Ascending aorta (tissue), 2 donors: ENCODE data around the gene NSUN2. TPM values are rescaled to one million over a fixed set of nuclear protein-coding genes. Genes with fewer than 3 reads are reported as not detected.
"Not testable (repeated sequence)": the region's sequence is repeated elsewhere in the genome, so short reads cannot be mapped to it uniquely, and the experiment has no call there.

Source experiments
- DNase-seq, 2 donors: peaks; one replicate each; pipeline ENCODE4 v3.0.0-alpha.2; 2019; ENCODE audit warnings: low spot score in 2 of 2
- H3K27ac ChIP-seq, 2 donors: fragments of 200-600 bp; sonication (generic); one replicate each; pipeline ENCODE4 v1.5.1; 2016 to 2017; ENCODE audit warnings: mild to moderate bottlenecking in 1 of 2
- H3K27me3 ChIP-seq: fragments of 200-600 bp; sonication (generic); one replicate; pipeline ENCODE4 v1.5.1; 2017
- H3K36me3 ChIP-seq, 2 donors: fragments of 200-600 bp; sonication (generic); one replicate each; pipeline ENCODE4 v1.5.1; 2016
- H3K4me1 ChIP-seq, 2 donors: fragments of 200-600 bp; sonication (generic); one replicate each; pipeline ENCODE4 v1.5.1; 2016 to 2017; ENCODE audit warnings: mild to moderate bottlenecking in 1 of 2
- H3K4me3 ChIP-seq, 2 donors: fragments of 200-600 bp; sonication (generic); one replicate each; pipeline ENCODE4 v1.5.1; 2016 to 2017; ENCODE audit warnings: mild to moderate bottlenecking in 1 of 2
- H3K9me3 ChIP-seq, 2 donors: fragments of 200-600 bp; sonication (generic); one replicate each; pipeline ENCODE4 v1.5.1; 2016
- intact Hi-C: fragments of 100-400 bp; cut with DNase I; formaldehyde crosslinking; loops from one replicate; pipeline ENCODE4 v1.15.1; 2023
- total RNA-seq: library from RNA; depleted of rRNA; stranded (reverse); fragments of >200 nt; gene quantifications from one replicate; pipeline ENCODE4 v1.1.0, GENCODE V29; 2016
- TF ChIP-seq, protein P1 (sequence below), 3 experiments: fragments of 200-600 bp in 2 of 3; fragments of 450-650 bp in 1 of 3; sonication (generic) in 2 of 3; IDR thresholded peaks; one replicate each; pipeline ENCODE4 v1.5.1; 2016 to 2019; ENCODE audit warnings: antibody characterized with exemption in 3 of 3, mild to moderate bottlenecking in 1 of 3, moderate library complexity in 1 of 3

The NSUN2 gene
- total RNA-seq, 1 donor from 2014 or later = 19.1 TPM

DNA sequence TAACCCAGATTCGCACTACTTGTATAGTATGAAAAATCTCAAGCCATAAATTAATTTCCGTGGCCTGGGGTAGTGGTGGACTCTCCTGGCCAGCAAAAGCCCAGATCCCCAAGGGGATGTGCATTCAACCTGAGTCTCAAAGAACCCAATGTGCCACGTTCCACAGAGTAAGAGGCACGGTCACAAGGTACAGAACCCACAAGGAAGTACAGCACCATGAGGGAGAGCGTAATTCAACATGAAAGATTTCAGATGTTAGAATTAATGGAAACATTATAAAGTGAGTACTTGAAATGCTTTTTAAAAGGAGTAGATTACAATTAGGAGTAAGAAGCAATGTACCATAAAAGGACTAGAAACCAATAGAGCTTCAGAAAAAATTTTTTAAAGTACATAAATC is 23.8 kb upstream of the NSUN2 start:
- H3K4me3 ChIP-seq = no peak overlapping the region
- H3K27ac ChIP-seq = no peak overlapping the region
- no peaks in the 10 kb centered on the region for H3K4me1 ChIP-seq
- H3K9me3 ChIP-seq = peaks cover 0 to 8% of the 10 kb centered on the region in 2 donors
- DNase-seq = no peak
- TF ChIP-seq, protein P1, sequence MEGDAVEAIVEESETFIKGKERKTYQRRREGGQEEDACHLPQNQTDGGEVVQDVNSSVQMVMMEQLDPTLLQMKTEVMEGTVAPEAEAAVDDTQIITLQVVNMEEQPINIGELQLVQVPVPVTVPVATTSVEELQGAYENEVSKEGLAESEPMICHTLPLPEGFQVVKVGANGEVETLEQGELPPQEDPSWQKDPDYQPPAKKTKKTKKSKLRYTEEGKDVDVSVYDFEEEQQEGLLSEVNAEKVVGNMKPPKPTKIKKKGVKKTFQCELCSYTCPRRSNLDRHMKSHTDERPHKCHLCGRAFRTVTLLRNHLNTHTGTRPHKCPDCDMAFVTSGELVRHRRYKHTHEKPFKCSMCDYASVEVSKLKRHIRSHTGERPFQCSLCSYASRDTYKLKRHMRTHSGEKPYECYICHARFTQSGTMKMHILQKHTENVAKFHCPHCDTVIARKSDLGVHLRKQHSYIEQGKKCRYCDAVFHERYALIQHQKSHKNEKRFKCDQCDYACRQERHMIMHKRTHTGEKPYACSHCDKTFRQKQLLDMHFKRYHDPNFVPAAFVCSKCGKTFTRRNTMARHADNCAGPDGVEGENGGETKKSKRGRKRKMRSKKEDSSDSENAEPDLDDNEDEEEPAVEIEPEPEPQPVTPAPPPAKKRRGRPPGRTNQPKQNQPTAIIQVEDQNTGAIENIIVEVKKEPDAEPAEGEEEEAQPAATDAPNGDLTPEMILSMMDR (IDR thresholded peaks at IDR 0.05) = no peak
- intact Hi-C loops = no loop called here
- peaks cover 20 to 57% of the 10 kb centered on the region in 2 donors for H3K36me3 ChIP-seq
- H3K27me3 ChIP-seq = no peaks in the 10 kb centered on the region

DNA sequence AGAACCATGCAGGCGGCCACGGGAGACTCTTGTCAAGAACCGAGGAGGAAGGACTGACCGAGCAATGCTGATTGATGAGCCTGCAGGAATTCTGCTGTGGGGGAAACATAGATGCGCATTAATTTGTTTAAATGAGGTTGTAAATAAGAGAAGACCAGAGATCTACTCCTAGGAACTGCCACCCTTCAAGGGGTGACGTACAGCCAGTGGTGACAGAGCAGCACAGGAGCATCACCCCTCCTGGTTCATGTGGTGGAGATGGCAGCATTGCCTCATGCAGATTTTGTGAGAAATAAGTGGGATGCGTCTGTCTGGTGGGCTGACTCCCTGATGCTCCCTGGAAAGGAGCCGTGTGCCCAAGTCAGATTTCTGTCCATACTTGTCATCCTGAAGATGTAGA is 22.6 kb upstream of the NSUN2 start:
- no peak for DNase-seq
- TF ChIP-seq, protein P1 (IDR thresholded peaks at IDR 0.05) = no peak
- no peak overlapping the region for H3K4me3 ChIP-seq
- H3K27me3 ChIP-seq = no peaks in the 10 kb centered on the region
- H3K4me1 ChIP-seq = no peaks in the 10 kb centered on the region
- peaks cover 0 to 8% of the 10 kb centered on the region in 2 donors for H3K9me3 ChIP-seq
- no peak overlapping the region for H3K27ac ChIP-seq
- H3K36me3 ChIP-seq = peaks cover 20 to 55% of the 10 kb centered on the region in 2 donors
- intact Hi-C loops = no loop called here

DNA sequence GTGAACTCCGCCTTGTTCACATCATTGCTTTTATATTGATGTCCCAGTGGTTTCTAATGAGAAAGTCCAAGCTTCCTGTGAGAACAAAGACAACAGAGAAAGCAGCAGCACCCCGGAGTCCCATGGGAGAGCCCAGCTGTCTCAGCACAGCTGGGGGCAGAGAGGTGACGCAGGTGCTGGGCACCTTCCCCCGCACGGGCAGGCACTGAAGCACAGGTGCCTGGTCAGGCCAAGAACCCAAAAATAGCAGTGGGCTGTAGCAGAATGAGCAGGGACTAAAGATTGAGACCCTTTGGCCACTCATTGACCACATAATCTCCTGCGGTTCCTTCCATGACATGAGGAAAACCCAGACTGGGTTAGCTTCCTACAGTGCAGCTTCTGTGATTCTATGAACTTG is 19.2 kb upstream of the NSUN2 start:
- TF ChIP-seq, protein P1 (IDR thresholded peaks at IDR 0.05) = no peak
- H3K4me3 ChIP-seq = no peak overlapping the region
- H3K4me1 ChIP-seq = no peaks in the 10 kb centered on the region
- peaks cover 0 to 8% of the 10 kb centered on the region in 2 donors for H3K9me3 ChIP-seq
- DNase-seq = no peak
- intact Hi-C loops = no loop called here
- no peak overlapping the region for H3K27ac ChIP-seq
- peaks cover 16 to 31% of the 10 kb centered on the region in 2 donors for H3K36me3 ChIP-seq
- no peaks in the 10 kb centered on the region for H3K27me3 ChIP-seq

DNA sequence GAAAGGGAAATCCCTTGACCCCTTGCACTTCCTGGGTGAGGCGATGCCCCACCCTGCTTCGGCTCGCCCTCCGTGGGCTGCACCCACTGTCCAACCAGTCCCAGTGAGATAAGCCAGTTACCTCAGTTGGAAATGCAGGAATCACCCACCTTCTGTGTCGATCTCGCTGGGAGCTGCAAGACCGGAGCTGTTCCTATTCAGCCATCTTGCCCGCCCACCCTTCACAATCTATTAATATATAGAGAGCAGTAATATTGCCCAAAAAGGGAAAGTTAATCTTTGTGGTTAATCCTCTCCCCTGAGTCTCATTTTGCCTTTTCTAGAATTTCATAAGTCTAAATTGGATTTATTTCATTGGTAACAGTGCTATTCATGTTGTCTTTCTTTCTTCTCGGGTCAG is 16.8 kb upstream of the NSUN2 start:
- Histone ChIP-seq H3K9me3 (no peaks in the 10 kb centered on the region), H3K4me3 (no peak overlapping the region), H3K36me3 (peaks cover 0 to 16% of the 10 kb centered on the region in 2 donors), H3K27me3 (no peaks in the 10 kb centered on the region), H3K4me1 (no peaks in the 10 kb centered on the region), H3K27ac (no peak overlapping the region)
- DNase-seq = no peak
- intact Hi-C loops = no loop called here
- TF ChIP-seq, protein P1 (IDR thresholded peaks at IDR 0.05) = no peak

DNA sequence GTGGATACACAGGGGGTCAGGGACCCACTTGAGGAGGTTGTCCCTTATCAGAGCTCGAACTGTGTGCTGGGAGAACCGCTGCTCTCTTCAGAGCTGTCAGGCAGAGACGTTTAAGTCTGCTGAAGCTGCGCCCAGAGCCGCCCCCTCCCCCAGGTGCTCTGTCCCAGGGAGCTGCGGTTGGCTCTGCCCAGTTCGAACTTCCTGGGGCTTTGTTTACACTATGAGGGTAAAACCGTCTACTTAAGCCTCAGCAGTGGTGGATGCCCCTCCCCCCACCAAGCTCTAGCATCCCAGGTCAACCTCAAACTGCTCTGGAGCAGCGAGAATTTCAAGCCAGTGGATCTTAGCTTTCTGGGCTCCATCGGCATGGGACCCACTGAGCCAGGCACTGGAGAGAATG is 16.3 kb upstream of the NSUN2 start:
- no peaks in the 10 kb centered on the region for H3K9me3 ChIP-seq
- TF ChIP-seq, protein P1 (IDR thresholded peaks at IDR 0.05) = no peak
- DNase-seq = no peak
- no peaks in the 10 kb centered on the region for H3K27me3 ChIP-seq
- H3K4me3 ChIP-seq = no peak overlapping the region
- H3K4me1 ChIP-seq = no peaks in the 10 kb centered on the region
- H3K36me3 ChIP-seq = peaks cover 0 to 19% of the 10 kb centered on the region in 2 donors
- H3K27ac ChIP-seq = no peak overlapping the region
- intact Hi-C loops = no loop called here

DNA sequence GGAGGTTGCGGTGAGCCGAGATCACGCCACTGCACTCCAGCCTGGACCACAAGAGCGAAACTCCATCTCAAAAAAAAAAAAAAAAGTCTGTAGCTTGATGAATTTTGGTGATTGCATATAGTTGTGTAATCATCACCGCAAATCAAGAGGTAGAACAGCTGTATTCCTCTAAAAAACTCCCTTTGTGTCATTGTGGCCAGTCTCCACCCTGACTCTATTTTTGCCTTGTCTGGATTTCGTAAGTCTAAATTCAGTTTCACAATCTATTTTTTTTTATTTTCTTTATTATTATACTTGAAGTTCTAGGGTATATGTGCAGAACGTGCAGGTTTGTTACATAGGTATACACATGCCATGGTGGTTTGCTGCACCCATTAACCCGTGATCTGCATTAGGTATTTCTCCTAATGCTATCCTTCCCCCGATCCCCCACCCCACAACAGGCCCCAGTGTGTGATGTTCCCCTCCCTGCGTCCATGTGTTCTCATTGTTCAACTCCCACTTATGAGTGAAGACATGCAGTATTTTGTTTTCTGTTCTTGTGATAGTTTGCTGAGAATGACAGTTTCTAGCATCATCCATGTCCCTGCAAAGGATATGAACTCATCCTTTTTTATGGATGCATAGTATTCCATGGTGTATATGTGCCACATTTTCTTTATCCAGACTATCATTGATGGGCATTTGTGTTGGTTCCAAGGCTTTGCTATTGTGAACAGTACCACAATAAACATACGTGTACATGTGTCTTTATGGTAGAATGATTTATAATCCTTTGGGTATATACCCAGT is 12.9 kb upstream of the NSUN2 start:
- intact Hi-C loops, H3K9me3 ChIP-seq, DNase-seq, H3K36me3 ChIP-seq, H3K4me3 ChIP-seq, H3K27ac ChIP-seq, H3K4me1 ChIP-seq, H3K27me3 ChIP-seq: not testable (repeated sequence)
